ENCODE data around the gene COLEC11.
"Not testable (repeated sequence)": the region's sequence is repeated elsewhere in the genome, so short reads cannot be mapped to it uniquely, and the experiment has no call there.

Gene COLEC11

GRCh38 chr2:3594493-3595281 is at the start of gene COLEC11:
Gene COLEC11, plus strand, starts transcription at chr2:3595112. Its CDS starts 9,229 bp downstream, at chr2:3604341.
- no peak for DNase-seq (ENCODE audit: low read depth)

DNA sequence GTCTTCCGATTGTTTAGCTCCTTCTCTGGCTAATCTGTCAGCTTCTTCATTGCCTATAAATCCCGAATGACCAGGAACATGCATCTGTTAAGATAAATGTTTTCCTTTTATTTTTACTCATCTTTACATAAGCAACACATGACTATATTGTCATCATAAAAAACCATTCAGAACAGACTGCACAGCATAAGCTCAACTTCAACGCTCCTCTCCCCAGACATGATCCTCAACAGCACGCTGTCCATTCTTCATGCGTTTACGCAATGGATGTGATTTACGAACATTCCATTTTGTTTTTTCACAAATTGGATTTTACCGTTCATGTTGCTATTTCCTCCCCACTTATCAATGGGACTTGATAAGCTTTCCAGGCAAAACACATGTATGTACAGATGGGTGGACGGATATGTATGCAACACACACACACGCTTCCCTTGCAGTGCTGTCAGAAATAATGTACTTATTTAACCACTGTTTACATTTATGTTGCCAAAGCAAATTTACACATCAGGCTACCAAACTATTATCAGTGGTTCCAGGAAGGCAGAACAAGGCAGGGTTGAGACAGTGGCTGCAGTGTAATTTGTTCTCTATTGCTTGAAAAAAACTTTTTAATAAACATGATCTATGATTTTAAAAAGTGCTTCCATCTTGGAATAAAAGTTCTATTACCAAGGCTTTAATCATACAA is 49.0 kb upstream of the COLEC11 start:
- no peak for DNase-seq (ENCODE audit: low read depth)

DNA sequence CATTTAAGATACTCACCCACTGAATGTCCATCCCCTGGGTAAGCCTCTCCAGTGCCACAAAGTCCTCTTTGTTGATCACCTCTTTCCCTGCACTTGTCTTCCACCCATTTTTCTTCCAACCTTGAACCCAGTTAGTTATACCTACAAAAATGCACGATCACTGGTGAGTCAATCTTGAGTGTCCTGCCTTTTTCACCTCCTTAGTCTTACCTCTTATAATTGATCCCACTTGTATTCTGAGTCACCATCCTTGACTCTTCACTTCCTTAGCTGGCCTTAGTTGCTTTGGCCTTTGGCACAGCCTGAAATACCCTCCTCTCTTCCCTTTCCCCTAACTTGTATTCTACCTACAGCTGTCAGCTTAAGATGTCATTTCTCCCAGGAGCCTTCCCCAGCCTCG is 47.0 kb upstream of the COLEC11 start:
- no peak for DNase-seq (ENCODE audit: low read depth)

DNA sequence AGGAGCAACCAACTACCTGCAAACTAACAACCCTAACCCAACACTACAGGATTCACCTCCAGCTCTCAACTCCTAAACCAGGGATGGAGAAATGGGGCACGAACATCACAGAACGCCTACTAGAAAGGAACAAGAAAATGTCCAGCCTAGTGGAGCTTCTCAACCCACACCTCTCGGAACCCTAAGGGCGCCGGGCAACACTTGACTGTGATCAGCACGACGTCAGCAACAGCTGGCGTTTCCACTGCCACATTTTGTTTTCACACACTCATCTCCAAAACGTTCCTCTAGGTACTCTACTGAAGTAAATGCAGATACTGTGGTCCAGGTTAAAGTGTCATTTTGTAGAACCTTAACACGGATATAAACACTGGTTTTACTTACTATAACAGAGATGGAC is 41.0 kb upstream of the COLEC11 start:
- DNase-seq (ENCODE audit: low read depth), result no peak

GRCh38 chr2:3557639-3558204 is 37.2 kb upstream of the COLEC11 start:
- DNase-seq (ENCODE audit: low read depth), result no peak

DNA sequence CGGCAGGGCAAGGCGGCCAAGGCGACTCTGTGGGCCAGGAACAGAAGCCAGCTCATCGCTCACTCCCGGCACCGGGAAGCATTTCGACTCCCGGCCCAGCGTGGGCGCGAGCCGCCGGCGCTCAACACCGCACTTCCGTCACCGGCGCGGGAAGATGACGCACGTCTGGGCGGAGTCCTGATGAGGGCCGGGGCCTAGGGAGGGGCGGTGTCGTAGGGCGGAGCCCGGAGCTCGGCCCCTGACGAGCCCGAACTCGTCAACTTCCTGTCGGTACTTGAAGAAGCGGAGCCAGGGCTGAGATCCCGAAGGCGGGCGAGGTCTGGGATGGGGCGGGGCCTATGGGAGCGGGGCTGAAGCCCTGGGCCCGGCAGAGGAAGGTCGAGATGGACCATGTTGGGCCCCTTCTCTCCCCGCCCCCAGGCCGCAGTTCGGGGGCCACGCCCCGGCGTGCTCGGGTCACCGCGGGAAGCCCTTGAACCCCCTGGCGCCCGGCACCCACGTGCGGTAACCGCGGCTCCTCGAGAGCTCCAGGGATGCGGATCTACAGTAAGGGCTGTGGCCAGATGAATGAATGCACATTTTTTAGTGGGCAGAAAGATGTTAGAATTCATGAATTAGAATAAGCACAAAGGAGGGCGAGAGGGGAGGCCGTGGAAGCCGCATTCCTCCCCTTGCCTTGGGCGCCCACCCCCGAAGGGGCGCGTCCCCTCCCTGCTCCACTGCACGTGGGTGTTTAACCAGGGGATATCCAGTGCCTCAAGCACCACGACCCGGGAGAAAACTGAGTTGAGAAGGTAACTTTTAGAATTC is 36.5 kb upstream of the COLEC11 start, which contains the start of gene RNASEH1:
RNASEH1 (minus strand) TSS at position 129 of the 810 bp plus-strand sequence; CDS start at position 56, 73 bp downstream.
- peak; percentile 100 for DNase-seq (ENCODE audit: low read depth)

DNA sequence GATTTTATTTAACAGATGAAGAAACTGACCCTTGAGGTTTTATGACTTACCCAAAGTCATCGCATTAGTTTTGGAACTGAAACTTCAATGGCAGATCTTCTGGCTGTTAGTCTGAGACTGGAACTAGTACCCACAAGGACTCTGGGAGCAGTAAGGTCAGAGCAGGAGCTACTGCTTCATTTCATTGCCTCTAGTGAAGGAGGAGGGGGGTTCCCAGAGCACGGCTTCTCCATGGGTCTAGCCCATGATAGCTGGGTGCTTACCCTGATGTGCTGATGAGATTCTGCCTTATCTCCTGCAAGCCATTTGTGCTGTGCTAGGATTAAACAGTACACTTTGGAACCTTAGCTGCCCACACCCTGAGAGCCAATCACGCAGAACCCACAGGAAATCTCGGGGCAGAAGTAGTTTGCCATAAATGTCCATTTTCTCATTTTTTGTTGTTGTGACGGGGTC is 31.4 kb upstream of the COLEC11 start:
- no peak for DNase-seq (ENCODE audit: low read depth)

GRCh38 chr2:3565117-3565516 is 29.8 kb upstream of the COLEC11 start:
- no peak for DNase-seq (ENCODE audit: low read depth)

DNA sequence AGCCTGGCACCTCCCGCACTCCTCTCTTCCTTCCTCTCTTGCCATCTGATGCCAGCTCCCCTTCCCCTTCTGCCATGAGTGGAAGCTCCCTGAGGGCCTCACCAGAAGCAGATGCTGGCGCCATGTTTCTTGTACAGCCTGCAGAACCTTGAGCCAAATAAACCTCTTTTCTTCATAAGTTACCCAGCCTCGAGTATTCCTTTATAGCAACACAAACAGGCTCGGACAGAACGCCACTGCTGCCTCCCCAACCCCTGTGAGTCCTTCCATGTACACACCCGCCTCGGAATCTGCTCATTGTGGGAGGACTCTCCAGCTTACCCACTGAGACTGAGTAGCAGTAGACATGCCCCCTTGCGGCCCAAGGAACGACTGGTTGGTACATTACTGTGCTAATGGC is 28.1 kb upstream of the COLEC11 start:
- no peak for DNase-seq (ENCODE audit: low read depth)

- not testable (repeated sequence) for DNase-seq (ENCODE audit: low read depth)
Measured at GRCh38 chr2:3569656-3570055, 25.3 kb upstream of the COLEC11 start.

DNA sequence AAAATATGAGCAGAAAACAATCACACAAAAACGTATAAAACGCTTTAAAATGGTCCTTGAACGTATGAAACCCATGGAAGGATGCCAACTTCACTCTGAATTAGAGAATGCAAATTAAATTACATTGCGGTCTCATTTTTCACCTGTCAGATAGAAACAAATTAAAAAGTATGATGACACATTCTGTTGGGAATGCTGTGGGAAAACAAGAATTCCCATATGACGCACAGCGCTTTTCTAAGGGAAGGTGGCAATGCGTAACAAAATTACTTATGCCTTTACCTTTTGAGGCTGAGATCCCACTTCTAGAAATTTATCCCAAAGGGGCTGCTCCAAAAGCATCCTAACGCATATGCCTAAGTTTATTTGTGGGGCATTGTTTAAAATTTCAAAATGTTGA is 23.6 kb upstream of the COLEC11 start:
- DNase-seq (ENCODE audit: low read depth), result no peak

DNA sequence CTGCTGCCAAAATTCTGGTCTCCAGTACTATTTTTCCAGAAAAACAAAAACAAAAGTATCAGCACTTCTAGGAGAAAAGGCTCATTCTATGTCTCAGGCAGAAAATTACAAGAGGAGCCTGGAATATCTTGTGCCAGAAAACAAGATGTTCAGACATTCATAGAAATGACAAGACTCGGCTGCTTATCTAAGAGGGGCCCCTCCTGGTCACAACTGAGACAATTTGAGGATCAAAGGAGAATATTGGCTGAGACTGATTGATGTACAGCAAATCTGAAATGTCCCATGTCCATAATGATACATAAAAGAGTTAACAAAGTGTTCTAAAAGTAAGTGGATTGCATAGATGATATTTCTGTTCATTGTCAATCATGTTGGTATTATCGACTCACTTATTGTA is 22.3 kb upstream of the COLEC11 start:
- no peak for DNase-seq (ENCODE audit: low read depth)

GRCh38 chr2:3574155-3574554 is 20.8 kb upstream of the COLEC11 start:
- no peak for DNase-seq (ENCODE audit: low read depth)

GRCh38 chr2:3575534-3576262 is 19.2 kb upstream of the COLEC11 start:
- no peak for DNase-seq (ENCODE audit: low read depth)

- DNase-seq (ENCODE audit: low read depth), result not testable (repeated sequence)
Measured at GRCh38 chr2:3576263-3576630, 18.7 kb upstream of the COLEC11 start.

DNA sequence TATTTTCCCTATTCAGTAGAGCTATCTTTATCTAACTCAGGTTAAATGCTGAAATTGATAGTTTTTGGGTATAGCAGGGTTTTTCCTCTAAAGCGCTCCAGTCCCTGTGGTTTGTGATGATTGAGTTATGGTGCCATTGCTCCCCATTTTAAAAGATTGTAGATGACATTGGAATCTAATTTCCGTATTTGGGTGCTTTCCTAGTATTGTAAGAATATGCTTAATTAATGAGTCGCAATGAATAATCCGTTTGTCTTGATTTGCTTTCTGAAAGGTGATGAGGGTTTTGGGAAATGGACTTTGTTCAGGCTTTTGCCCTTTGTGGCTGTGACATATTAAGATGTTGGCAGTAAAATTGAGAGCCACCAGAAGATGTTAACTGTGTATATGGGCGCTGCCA is 15.9 kb upstream of the COLEC11 start:
- no peak for DNase-seq (ENCODE audit: low read depth)

GRCh38 chr2:3580449-3580848 is 14.5 kb upstream of the COLEC11 start:
- DNase-seq (ENCODE audit: low read depth), result no peak

- DNase-seq (ENCODE audit: low read depth), result no peak
Measured at GRCh38 chr2:3581367-3582262, 13.3 kb upstream of the COLEC11 start.

DNA sequence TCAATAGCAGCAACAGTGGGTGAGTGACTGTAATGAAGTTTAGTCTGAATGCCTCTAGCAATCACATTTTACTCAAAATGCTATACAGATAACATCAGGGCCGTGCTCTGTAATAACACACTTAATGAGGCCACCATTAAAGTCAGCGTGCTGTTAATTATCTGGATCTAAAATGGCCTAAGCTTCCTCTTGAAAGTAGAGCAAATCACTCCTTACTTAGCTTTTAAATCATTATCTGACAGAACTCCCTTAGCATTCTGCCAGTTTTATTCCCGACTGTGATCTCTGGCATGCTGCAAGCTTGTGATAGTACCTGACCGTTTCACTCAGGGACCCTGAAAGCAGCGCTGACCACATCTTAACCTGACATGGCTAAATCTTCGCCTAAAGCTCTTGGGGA is 10.8 kb upstream of the COLEC11 start:
- no peak for DNase-seq (ENCODE audit: low read depth)

GRCh38 chr2:3584608-3585260 is 10.2 kb upstream of the COLEC11 start:
- no peak for DNase-seq (ENCODE audit: low read depth)
